HG02840 (cell line): ENCODE data around the gene DENND5B.
"Not testable (repeated sequence)": the region's sequence is repeated elsewhere in the genome, so short reads cannot be mapped to it uniquely, and the experiment has no call there.

ENCODE experiments used
- ATAC-seq: cut with Tn5 transposase; IDR thresholded peaks from one replicate; pipeline ENCODE4 v1.9.1; 2021; ENCODE audit warnings: mild to moderate bottlenecking, moderate library complexity, moderate number of reproducible peaks; ENCODE audit not compliant: unreplicated experiment, low FRiP score

DENND5B gene

GRCh38 chr12:31594681-31595080, 3.7 kb upstream of the DENND5B start:
- ATAC-seq, result no peak

- ATAC-seq, result peak; percentile 9
Measured at GRCh38 chr12:31591380-31591901, 505 bp upstream of the DENND5B start.

DNA sequence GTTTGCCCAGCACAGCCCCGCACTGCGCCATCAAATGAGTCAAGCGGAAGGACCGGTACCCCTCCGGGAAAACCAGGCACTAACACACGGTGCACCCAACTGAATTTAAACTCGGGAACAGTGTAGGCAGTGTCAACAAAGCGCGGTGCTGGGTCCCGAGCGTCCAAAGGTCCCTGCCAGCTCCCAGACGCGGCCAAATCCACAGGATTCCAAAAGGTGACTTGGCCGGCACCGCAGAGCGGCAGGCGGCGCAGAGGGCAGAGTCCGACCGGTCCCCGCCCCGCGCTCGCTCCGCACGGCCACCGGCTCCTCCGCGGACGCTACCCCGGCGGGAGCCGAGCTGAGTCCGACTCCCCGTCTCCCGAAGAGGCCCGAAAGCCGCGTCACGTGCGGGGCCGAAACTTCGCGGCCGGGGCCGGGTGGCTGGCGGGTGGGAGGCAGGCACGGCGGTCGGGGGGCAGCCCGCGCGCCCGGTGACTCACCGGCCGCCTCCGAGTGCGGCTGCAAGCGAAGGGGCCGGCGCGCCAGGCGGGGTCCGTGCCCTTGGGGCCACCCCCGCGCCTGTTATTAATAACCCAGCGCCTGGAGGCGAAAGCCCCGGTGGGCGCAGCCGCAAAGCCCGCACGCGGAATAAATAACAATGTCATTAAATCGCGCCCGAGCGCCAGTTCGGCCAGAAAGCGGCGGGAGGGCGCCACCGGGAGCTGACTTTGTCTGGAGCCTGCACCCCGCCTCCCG, 863 bp downstream of the DENND5B start:
- peak; percentile 37 for ATAC-seq

- ATAC-seq, result peak; percentile 32
Measured at GRCh38 chr12:31589598-31589903, 1.4 kb downstream of the DENND5B start.

DNA sequence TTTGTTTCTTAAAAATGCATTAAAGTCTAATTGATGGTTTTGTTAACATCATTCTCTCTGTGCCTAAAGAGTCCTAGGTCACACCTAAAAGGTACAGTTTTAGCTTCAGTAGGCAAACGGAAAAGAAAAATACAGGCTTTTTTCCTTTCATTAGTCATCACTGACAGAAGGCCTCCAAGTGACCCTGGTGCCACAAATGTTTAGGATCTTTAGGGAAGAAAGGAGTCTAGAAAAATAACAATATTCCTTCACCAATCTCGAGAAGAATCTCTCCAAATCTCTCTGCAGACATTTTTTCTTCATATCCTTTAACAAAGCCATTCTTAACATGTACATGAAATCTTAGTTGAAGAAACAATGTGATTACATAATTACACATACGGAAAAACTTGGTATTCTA, 2.0 kb downstream of the DENND5B start:
- ATAC-seq, result no peak

- ATAC-seq, result no peak
Measured at GRCh38 chr12:31586728-31587127, 4.2 kb downstream of the DENND5B start.

GRCh38 chr12:31585895-31586294, 5.0 kb downstream of the DENND5B start:
- ATAC-seq, result no peak

GRCh38 chr12:31585271-31585670, 5.7 kb downstream of the DENND5B start:
- ATAC-seq, result no peak

GRCh38 chr12:31584782-31585181, 6.2 kb downstream of the DENND5B start:
- ATAC-seq, result no peak

- ATAC-seq, result no peak
Measured at GRCh38 chr12:31583878-31584277, 7.1 kb downstream of the DENND5B start.

DNA sequence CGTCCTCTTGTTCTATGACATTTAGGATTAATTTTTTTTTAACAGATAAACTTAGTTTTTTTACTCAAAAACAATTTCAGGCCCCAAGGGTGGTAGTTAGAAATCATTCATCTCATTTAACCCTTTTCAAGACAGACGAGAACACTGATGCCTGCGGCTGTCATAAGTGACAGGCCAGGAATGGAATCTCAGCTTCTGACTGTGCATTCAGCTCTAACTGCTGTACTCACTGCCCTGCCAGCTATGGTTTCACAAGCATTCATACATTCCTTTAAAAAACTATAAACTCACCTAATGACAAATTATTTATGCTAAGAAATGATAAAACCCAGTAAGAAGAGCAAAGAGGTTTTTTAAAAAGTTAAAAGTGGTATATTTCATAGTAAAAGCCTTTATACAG, 8.8 kb downstream of the DENND5B start:
- no peak for ATAC-seq

DNA sequence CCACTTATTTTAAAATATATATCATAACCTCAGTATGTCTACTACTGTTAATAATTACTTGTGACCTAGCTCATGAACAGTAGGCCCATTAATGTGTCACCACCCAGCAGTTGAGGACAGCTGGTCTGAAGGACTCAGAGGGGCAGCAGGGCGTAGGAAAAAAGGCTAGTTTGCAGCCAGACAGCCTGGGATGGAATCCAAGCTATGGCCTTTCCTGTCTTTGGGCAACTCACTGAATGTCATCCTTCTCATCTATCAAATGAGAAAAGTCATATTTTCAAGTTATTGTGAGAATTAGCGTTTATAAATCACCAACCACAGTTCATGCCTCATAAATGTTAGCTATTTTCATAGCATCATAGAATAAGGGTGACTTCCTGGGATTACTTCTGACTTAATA, 12.3 kb downstream of the DENND5B start:
- ATAC-seq, result no peak

DNA sequence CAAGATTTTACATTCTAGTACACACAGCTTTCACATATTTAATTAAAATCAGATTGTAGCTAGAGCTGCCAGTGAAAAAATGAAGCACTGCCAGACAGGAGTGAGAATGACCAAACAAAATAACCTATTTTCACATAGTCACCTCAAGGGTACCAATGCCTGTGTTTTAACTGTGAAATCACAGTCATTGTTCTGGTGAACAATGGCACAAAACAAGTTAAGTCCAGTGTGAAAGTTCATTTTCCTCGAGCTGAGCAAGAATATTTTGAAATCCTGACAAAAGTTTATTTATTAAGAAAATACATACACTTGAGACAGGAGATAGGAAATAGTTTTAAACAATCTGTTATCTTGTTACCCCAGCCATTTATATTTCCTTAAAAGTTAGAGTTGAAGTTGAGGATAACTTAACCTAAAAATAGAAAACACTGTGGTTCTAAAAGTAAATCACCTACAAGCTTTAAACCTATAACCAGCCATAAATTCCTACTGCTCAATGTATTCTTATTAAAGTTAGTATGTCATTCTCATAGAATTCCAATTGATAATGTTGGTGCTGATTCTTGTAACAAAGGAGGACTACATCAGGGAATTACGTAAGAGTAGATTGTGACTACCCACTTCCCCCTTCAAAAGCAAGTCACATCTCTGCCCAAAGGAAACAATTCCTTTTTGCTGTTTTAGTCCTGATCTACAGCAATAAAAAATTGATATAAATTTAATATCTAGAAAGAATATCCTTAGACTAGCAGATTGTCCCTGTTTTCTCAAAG, 15.9 kb downstream of the DENND5B start:
- no peak for ATAC-seq

GRCh38 chr12:31574367-31574766, 16.6 kb downstream of the DENND5B start:
- not testable (repeated sequence) for ATAC-seq

GRCh38 chr12:31572900-31573600, 17.9 kb downstream of the DENND5B start:
- ATAC-seq, result no peak

- no peak for ATAC-seq
Measured at GRCh38 chr12:31570880-31571279, 20.1 kb downstream of the DENND5B start.

GRCh38 chr12:31569517-31569916, 21.4 kb downstream of the DENND5B start:
- not testable (repeated sequence) for ATAC-seq

DNA sequence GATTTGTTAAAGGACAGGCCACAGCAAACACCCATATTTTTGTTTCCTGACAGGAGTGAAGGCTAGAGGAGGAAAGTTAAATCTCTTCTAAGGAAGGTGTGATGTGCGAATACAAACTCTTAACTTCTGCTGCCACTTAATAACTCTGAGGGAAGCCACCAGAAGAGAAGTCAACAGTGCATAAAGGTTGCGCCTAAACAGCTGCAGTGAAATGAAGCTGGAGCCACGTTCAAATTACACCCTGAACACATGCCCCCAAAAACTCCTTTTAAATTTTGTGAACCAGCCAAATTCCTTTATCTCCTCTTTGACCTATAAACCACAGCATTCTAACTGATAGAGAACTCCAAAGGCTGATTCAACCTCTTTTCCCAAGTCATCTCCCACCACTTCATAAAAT, 22.4 kb downstream of the DENND5B start:
- no peak for ATAC-seq

- no peak for ATAC-seq
Measured at GRCh38 chr12:31567029-31567428, 23.9 kb downstream of the DENND5B start.

- ATAC-seq, result no peak
Measured at GRCh38 chr12:31566547-31566946, 24.4 kb downstream of the DENND5B start.

DNA sequence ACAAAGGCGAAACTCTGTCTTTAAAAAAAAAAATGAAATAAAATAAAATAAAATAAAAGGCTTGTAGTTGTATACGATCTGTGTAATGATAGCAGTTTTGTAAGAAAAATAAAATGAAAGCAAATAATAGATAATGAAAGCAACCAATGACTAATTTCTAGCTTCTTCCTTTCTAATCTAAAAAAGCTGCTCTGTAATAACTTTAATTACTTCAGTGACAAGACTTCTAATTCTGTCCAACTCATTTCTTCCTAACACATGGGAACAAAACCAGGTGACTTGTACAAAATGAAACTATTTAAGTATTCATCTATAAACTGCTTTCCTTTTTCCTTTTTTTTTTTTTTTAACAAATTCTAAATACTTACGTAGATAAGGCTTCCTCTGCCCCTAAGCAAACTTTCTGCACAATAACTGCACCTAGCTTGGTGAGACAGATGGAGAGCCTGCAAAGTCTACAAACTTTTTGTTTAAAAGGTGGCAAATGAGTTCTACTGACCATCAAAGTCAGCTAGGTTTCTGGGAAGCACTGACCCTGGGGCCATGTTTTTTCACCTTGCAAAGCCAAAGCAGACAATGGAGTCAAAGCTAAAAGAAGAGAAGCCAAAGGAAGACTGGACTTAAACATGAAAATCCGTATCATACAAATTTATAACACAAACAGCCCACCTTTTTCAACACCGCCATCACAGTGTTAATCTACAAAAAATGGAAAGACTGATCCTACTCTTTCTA, 28.2 kb downstream of the DENND5B start:
- ATAC-seq, result no peak
